ENCODE data around the gene MTG2. TPM values are rescaled to one million over a fixed set of nuclear protein-coding genes. Genes with fewer than 3 reads are reported as not detected.

MTG2 gene
- total RNA-seq, 1 donor from 2014 or later = 31.5 TPM

DNA sequence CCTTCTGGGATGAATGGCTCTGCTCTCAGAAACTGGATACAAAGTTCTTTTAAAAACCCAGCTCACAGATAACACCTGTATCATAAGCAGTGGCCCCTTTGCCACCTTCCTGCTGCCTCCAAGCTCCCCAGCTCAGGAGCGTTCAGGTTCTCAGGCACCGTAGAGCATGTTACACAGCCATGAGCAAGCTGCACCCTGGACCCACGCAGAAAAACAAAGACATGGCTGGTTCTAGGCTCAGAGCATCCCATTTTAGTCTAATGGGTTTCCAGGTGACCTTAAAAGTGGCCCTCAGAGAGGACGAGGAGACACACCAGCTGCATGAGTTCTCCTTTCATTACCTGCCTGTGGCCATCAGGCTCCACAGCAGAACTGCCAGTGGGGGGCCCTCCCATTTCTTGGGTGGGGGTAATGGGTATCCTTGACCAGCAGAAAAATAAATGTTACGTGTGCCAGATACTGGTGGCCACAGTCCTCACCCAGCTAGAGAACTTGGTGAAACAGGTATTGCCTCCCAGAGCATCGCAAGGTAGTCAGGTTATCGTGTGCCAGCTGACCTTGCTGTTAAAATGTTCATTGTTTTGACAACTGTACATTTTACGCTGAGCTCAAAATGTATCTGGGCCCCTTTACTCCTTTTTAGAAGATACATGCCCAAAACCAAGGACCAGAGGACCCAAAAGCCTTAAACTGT is 47.1 kb upstream of the MTG2 start:
- TF ChIP-seq CTCF (IDR thresholded peaks at IDR 0.05; ENCODE audit: insufficient read depth, low read depth, low read length) (no peak), EZH2 (IDR thresholded peaks at IDR 0.05; ENCODE audit: insufficient read depth, low read length) (no peak)
- Mint-ChIP-seq H3K4me1 (ENCODE audit: low read depth, unreplicated experiment) (peaks cover 6% of the 10 kb centered on the region), H3K9me3 (ENCODE audit: unreplicated experiment) (no peaks in the 10 kb centered on the region), H3K27ac (ENCODE audit: unreplicated experiment) (peak overlapping the region; percentile 53), H3K4me3 (ENCODE audit: unreplicated experiment) (no peak overlapping the region), H3K36me3 (ENCODE audit: low read depth, unreplicated experiment) (peaks cover 31% of the 10 kb centered on the region), H3K27me3 (ENCODE audit: low read depth, unreplicated experiment) (no peaks in the 10 kb centered on the region)
- Histone ChIP-seq H3K9ac (ENCODE audit: low read length) (no peak overlapping the region), H3K9me3 (ENCODE audit: insufficient read depth, low read depth, low read length) (no peaks in the 10 kb centered on the region), H4K20me1 (ENCODE audit: insufficient read depth, low read length) (peaks cover 93% of the 10 kb centered on the region), H3K4me2 (ENCODE audit: low read length) (no peak overlapping the region), H3K4me1 (ENCODE audit: insufficient read depth, low read length) (peaks cover 5% of the 10 kb centered on the region), H3K4me3 (ENCODE audit: insufficient read depth, low read depth, low read length) (no peak overlapping the region), H3K27me3 (ENCODE audit: insufficient read depth, low read length) (no peaks in the 10 kb centered on the region), H3K27ac (ENCODE audit: low read depth, low read length) (no peak overlapping the region), H3K79me2 (ENCODE audit: insufficient read depth, low read length) (peaks cover 47% of the 10 kb centered on the region), H2AFZ (ENCODE audit: low read depth, low read length) (no peak overlapping the region), H3K36me3 (ENCODE audit: insufficient read depth, low read length) (peaks cover 64% of the 10 kb centered on the region)
- DNase-seq (ENCODE audit: low read depth) (no peak), FAIRE-seq (no peak)

GRCh38 chr20:62136283-62137091 is 46.3 kb upstream of the MTG2 start:
- H3K27ac Mint-ChIP-seq (ENCODE audit: unreplicated experiment) = no peak overlapping the region
- H3K36me3 Mint-ChIP-seq (ENCODE audit: low read depth, unreplicated experiment) = peaks cover 26% of the 10 kb centered on the region
- Histone ChIP-seq H3K36me3 (ENCODE audit: insufficient read depth, low read length) (peaks cover 60% of the 10 kb centered on the region), H3K79me2 (ENCODE audit: insufficient read depth, low read length) (peaks cover 52% of the 10 kb centered on the region), H3K27ac (ENCODE audit: low read depth, low read length) (no peak overlapping the region), H4K20me1 (ENCODE audit: insufficient read depth, low read length) (peaks cover 93% of the 10 kb centered on the region), H3K9ac (ENCODE audit: low read length) (no peak overlapping the region), H2AFZ (ENCODE audit: low read depth, low read length) (no peak overlapping the region), H3K9me3 (ENCODE audit: insufficient read depth, low read depth, low read length) (no peaks in the 10 kb centered on the region), H3K4me3 (ENCODE audit: insufficient read depth, low read depth, low read length) (no peak overlapping the region), H3K4me1 (ENCODE audit: insufficient read depth, low read length) (peaks cover 12% of the 10 kb centered on the region), H3K27me3 (ENCODE audit: insufficient read depth, low read length) (no peaks in the 10 kb centered on the region), H3K4me2 (ENCODE audit: low read length) (no peak overlapping the region)
- FAIRE-seq = no peak
- TF ChIP-seq EZH2 (IDR thresholded peaks at IDR 0.05; ENCODE audit: insufficient read depth, low read length) (no peak), CTCF (IDR thresholded peaks at IDR 0.05; ENCODE audit: insufficient read depth, low read depth, low read length) (peak; percentile 79)
- peaks cover 12% of the 10 kb centered on the region for H3K4me1 Mint-ChIP-seq (ENCODE audit: low read depth, unreplicated experiment)
- H3K27me3 Mint-ChIP-seq (ENCODE audit: low read depth, unreplicated experiment) = no peaks in the 10 kb centered on the region
- H3K4me3 Mint-ChIP-seq (ENCODE audit: unreplicated experiment) = peak overlapping the region; percentile 28
- no peaks in the 10 kb centered on the region for H3K9me3 Mint-ChIP-seq (ENCODE audit: unreplicated experiment)
- DNase-seq (ENCODE audit: low read depth) = peak; percentile 31

DNA sequence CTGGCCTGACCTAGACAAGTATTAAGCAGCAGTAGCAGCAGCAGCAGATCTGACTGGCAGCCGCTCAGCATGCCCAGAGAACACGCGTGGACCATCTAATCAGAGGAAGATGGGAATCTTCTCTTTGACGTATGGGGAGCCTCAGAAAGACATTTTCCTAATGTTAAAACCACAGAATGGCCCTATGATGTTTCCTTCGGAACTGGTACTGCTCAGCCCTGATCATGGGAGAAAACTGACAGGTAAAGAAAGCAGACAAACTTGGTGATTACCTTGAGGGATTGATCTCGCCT is 45.8 kb upstream of the MTG2 start:
- H3K9me3 Mint-ChIP-seq (ENCODE audit: unreplicated experiment) = no peaks in the 10 kb centered on the region
- H4K20me1 ChIP-seq (ENCODE audit: insufficient read depth, low read length) = peaks cover 96% of the 10 kb centered on the region
- H3K36me3 Mint-ChIP-seq (ENCODE audit: low read depth, unreplicated experiment) = peaks cover 22% of the 10 kb centered on the region
- no peaks in the 10 kb centered on the region for H3K27me3 Mint-ChIP-seq (ENCODE audit: low read depth, unreplicated experiment)
- DNase-seq (ENCODE audit: low read depth) = no peak
- peaks cover 18% of the 10 kb centered on the region for H3K4me1 ChIP-seq (ENCODE audit: insufficient read depth, low read length)
- FAIRE-seq = no peak
- no peaks in the 10 kb centered on the region for H3K27me3 ChIP-seq (ENCODE audit: insufficient read depth, low read length)
- H3K4me1 Mint-ChIP-seq (ENCODE audit: low read depth, unreplicated experiment) = peaks cover 14% of the 10 kb centered on the region
- no peak overlapping the region for H3K27ac Mint-ChIP-seq (ENCODE audit: unreplicated experiment)
- peaks cover 56% of the 10 kb centered on the region for H3K36me3 ChIP-seq (ENCODE audit: insufficient read depth, low read length)
- no peak for TF ChIP-seq EZH2 (IDR thresholded peaks at IDR 0.05; ENCODE audit: insufficient read depth, low read length)
- no peak for TF ChIP-seq CTCF (IDR thresholded peaks at IDR 0.05; ENCODE audit: insufficient read depth, low read depth, low read length)
- H3K4me3 ChIP-seq (ENCODE audit: insufficient read depth, low read depth, low read length) = no peak overlapping the region
- no peak overlapping the region for H2AFZ ChIP-seq (ENCODE audit: low read depth, low read length)
- H3K27ac ChIP-seq (ENCODE audit: low read depth, low read length) = no peak overlapping the region
- peaks cover 57% of the 10 kb centered on the region for H3K79me2 ChIP-seq (ENCODE audit: insufficient read depth, low read length)
- no peak overlapping the region for H3K4me2 ChIP-seq (ENCODE audit: low read length)
- H3K9me3 ChIP-seq (ENCODE audit: insufficient read depth, low read depth, low read length) = no peaks in the 10 kb centered on the region
- no peak overlapping the region for H3K9ac ChIP-seq (ENCODE audit: low read length)
- H3K4me3 Mint-ChIP-seq (ENCODE audit: unreplicated experiment) = peak overlapping the region; percentile 28

Measured in astrocyte (in vitro differentiated cells and primary cell).